Stomach (tissue), 4 donors: ENCODE measurements around the gene PARD6A.

Experiments
- EP300 ChIP-seq: sonication (generic); formaldehyde crosslinking; IDR thresholded peaks from one replicate; pipeline ENCODE4 v1.6.1; 2017; ENCODE audit warnings: antibody characterized with exemption
- TF ChIP-seq, protein P1 (sequence below), 7 experiments: fragments of 450-650 bp in 4 of 7; fragments of 200-600 bp in 3 of 7; sonication (generic) in 3 of 7; IDR thresholded peaks; one replicate each; pipeline ENCODE4 v1.5.1; 2016 to 2019; ENCODE audit warnings: antibody characterized with exemption in 7 of 7, control low read depth in 2 of 7, mild to moderate bottlenecking in 1 of 7

DNA sequence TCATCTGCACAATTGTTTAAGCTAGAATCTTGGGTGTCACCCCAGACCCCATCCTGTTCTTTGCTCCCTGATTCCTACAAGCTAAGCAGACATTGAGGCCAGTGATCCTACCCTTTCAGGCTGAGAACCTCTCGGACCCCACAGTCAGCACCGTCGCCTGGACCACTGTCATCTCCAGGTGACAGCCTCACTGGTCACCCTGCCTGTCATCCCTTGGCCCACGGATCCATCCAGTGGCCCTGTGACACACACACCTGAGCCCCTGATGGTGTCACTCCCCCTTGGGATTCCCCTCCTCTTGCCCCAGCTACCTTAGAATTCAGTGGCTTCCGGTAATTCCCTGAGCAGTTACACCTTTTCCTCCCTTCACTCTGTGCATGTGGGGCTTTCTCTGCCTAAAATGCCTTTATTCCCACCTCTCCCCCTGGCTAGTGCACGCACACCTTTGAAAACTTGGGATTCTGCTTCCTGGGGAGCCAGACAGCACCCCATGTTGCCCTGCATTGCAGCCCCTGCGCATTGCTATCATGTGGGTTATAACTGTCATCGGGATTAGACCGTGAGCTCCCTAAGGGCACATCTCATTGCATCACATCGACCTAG lies 8.8 kb downstream of the PARD6A start:
- TF ChIP-seq, protein P1, sequence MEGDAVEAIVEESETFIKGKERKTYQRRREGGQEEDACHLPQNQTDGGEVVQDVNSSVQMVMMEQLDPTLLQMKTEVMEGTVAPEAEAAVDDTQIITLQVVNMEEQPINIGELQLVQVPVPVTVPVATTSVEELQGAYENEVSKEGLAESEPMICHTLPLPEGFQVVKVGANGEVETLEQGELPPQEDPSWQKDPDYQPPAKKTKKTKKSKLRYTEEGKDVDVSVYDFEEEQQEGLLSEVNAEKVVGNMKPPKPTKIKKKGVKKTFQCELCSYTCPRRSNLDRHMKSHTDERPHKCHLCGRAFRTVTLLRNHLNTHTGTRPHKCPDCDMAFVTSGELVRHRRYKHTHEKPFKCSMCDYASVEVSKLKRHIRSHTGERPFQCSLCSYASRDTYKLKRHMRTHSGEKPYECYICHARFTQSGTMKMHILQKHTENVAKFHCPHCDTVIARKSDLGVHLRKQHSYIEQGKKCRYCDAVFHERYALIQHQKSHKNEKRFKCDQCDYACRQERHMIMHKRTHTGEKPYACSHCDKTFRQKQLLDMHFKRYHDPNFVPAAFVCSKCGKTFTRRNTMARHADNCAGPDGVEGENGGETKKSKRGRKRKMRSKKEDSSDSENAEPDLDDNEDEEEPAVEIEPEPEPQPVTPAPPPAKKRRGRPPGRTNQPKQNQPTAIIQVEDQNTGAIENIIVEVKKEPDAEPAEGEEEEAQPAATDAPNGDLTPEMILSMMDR (IDR thresholded peaks at IDR 0.05) = no peak
- no peak for TF ChIP-seq EP300
